KBM-7 (cell line): ENCODE data around the gene SLC29A2.
"Not testable (repeated sequence)": the region's sequence is repeated elsewhere in the genome, so short reads cannot be mapped to it uniquely, and the experiment has no call there.

Source experiments
- DNase-seq: peaks from one replicate; pipeline ENCODE4 v3.0.0-alpha.2; 2015
- in situ Hi-C: fragments of 300-500 bp; cut with MboI; formaldehyde crosslinking; loops from 2 replicates; pipeline ENCODE4 v1.14.3; 2020; ENCODE audit warnings: low sequenced_read_pairs, low pct_unique_long_range_greater_than_20kb, mixed read lengths

The SLC29A2 gene

DNA sequence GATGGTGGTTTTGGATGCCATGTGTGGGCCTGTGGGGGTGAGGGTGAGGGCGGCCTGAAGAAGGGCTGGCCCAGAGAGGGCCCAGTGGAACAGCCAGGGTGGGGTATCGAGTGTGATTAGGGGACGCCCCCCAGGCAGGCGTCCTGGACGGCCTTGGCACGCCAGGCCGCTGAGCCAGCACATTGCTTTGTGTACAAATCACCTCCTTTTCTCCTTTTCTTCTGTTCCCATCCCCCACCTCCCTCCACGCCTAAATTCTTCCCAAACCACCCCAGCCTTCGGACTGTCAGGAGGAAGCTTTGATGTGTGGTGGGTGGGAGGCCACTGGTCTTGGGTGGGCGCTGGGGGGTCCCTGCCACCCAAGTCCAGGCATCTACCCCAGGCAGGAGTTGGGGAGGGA lies 46.9 kb downstream of the SLC29A2 start:
- DNase-seq, result no peak
- in situ Hi-C loops, result no loop called here

DNA sequence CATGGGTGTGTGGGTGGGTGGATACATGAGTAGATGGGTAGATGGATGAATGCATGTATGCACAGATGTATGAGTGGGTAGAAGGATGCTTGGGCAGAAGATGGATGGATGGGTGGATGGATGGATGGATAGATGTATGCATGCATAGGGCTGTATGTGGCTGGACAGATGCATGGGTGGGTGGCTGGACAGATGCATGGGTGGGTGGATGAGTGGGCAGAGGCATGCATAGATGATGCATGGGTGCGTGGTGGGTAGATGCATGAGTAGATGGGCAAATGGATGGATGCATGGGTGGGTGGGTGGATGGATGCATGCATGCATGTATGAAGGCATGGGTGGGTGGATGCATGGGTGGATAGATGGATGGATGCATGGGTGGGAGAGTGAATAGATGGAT lies 47.9 kb downstream of the SLC29A2 start:
- in situ Hi-C loops, result no loop called here
- DNase-seq, result no peak

DNA sequence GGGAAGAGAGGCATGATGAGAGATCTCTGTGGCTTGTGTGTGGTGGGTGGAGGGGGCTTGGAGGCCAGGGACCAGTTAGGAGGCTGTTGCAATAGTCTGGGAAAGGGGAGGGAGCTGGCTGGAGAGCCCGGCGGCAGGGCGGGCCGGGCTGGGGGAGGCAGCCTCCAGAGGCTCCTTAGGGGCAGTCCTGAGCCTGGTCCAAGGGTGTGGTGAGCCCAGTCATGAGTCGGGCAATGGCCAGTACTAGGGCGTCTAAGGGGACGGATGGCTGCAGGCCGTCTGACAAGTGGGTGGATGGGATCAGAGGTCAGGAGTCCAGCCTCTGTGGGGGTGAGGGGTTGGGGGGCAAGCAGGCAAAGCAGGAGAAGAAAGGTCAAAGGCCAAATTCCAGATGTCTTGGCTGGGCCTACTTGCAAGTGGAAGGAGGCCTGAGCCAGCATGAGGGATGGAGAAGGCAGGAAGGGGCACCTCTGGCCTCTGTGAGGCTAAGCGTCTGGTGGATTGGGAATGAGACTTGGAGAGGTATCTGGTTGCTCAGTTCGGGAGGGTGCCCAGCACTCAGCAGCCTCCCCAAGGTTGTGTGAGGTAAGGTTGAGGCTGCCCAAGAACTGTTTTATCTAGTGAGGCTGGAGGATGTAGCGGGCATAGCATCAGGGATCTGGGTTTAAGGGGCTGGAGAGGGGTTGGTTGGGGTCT lies 48.7 kb downstream of the SLC29A2 start:
- DNase-seq, result no peak
- in situ Hi-C loops, result no loop called here

DNA sequence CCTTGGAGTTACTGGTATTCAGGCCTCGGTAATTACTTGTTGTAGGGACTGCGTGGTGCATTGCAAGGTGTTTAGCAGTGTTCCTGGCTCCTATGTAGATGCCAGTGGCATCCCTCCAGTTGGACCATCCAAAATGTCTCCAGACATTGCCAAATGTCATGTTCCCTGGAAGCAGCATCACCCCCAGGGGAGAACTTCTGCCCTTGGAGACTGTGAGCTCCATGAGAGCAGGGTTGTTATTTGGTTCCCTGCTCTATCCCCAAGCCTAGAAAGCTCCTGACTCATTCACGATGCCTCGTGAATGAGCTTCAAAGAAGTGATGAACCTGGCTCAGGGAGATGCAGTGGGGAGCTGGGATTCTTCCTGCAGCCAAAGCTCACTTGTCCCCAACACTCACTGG lies 50.0 kb downstream of the SLC29A2 start:
- DNase-seq, result no peak

DNA sequence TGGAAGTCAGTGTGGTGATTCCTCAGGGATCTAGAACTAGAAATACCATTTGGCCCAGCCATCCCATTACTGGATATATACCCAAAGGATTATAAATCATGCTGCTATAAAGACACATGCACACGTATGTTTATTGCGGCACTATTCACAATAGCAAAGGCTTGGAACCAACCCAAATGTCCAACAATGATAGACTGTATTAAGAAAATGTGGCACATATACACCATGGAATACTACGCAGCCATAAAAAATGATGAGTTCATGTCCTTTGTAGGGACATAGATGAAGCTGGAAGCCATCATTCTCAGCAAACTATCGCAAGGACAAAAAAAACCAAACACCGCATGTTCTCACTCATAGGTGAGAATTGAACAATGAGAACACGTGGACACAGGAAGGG lies 50.8 kb downstream of the SLC29A2 start:
- DNase-seq, in situ Hi-C loops: not testable (repeated sequence)

More for the DNA sequence above, 50.0 kb downstream of the SLC29A2 start:
- in situ Hi-C loops, result no loop called here

DNA sequence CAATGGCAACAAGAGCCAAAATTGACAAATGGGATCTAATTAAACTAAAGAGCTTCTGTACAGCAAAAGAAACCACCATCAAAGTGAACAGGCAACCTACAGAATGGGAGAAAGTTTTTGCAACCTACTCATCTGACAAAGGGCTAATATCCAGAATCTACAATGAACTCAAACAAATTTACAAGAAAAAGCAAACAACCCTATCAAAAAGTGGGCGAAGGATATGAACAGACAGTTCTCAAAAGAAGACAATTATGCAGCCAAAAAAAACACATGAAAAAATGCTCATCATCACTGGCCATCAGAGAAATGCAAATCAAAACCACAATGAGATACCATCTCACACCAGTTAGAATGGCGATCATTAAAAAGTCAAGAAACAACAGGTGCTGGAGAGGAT lies 51.3 kb downstream of the SLC29A2 start:
- in situ Hi-C loops, DNase-seq: not testable (repeated sequence)

DNA sequence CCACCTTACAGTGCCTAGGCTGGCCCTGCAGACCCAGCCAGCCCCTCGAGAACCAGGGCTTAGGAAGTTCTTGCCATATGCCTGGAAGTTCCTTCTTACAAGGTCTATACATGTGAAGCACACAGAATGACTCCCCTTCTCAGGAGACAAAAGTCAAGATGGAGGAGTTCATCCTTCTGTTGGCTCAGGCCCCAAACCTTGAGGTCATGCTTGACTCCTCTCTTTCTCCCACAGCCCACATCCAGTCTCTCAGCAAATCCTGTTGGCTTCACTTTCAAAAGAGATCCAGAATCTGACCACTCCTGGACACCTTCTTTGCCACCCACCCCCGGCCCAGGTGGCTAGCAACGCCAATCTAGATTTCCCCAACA lies 53.0 kb downstream of the SLC29A2 start:
- DNase-seq, result no peak
- in situ Hi-C loops, result no loop called here

DNA sequence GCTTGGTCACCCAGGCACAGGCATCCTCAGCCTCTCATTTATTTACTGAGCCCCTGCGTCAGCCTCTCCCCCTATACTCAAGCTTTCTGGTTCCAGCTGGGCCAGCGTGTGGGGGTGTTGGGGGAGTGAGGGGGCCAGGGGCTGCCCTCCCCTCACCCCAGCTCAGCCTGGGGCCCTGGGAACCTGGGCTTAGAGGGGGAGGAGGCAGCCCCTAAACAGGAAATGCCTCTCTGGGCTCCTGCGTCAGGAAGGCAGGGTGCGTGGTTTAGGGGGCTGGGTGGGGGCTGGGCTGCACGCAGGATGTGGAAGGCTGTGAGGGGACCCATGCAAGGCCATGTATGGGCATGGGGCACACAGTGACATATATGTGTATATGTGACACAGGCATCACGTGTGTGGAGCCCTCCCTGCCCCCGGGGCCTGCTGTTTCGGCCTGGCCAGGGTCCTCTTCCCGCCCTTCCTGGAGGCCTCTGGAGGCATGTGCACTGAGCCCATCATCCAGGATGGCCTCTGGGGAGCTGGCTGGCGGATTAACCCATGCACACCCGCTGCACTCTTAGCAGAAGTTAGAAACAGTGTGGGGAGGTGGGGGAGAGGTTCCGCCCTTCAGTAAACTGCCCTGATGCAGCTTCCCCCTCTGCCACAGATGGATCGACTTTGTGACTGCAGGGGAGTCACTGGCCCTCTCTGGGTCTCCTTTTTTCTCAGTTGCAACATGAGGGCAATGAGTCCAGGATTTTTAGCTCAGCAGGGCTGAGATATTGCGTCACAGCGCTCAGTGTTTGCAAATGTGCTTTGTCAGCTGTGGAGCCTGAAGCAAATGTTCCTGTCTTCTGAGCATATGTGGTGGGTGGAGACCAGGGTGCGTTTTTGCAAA lies 53.6 kb downstream of the SLC29A2 start:
- in situ Hi-C loops, result no loop called here
- DNase-seq, result peak; percentile 80

DNA sequence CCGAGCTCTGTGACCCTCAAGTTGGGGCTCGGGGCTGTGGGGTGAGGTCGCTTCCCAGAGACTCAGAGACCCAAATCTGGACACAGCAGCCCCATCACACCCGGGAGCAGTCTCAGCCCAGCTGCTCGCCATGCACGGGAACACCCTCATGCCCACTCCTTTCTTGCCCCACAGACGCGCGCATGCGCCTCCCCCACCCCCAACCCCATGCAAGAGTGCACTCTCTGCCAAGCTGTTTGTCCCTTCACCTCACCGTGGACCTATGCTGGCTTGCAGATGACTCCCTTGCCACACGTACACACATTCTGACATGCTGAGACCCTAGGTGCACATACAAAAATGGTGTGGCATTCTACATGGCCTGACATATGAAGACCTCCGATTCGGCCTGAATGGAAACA lies 54.2 kb downstream of the SLC29A2 start:
- in situ Hi-C loops, result no loop called here
- DNase-seq, result no peak

DNA sequence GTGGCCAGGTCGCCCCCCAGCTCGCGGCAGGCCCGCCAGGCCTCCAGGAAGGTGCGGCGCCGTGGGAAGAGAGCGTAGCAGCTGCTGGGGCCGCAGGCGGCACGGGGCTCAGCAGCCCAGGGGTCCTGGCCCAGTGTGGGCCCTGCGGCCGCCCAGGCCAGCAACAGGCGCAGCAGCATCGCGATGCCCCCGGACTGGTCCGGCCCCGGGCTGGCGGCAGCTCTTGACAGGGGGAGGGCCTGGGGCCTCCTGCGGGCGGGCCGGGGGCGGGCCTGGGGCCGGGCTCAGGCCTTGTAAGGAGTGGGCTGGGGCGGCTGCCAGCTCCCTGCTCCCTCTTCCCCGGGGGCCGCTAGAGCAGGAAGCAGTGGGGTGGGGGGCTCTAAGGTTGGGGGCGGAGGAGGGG lies 54.7 kb downstream of the SLC29A2 start, which contains the start of gene CD248:
Gene CD248 (minus strand): TSS at position 196 of the 403 bp plus-strand sequence. CDS start 17 bp downstream, at position 179.
- no peak for DNase-seq

DNA sequence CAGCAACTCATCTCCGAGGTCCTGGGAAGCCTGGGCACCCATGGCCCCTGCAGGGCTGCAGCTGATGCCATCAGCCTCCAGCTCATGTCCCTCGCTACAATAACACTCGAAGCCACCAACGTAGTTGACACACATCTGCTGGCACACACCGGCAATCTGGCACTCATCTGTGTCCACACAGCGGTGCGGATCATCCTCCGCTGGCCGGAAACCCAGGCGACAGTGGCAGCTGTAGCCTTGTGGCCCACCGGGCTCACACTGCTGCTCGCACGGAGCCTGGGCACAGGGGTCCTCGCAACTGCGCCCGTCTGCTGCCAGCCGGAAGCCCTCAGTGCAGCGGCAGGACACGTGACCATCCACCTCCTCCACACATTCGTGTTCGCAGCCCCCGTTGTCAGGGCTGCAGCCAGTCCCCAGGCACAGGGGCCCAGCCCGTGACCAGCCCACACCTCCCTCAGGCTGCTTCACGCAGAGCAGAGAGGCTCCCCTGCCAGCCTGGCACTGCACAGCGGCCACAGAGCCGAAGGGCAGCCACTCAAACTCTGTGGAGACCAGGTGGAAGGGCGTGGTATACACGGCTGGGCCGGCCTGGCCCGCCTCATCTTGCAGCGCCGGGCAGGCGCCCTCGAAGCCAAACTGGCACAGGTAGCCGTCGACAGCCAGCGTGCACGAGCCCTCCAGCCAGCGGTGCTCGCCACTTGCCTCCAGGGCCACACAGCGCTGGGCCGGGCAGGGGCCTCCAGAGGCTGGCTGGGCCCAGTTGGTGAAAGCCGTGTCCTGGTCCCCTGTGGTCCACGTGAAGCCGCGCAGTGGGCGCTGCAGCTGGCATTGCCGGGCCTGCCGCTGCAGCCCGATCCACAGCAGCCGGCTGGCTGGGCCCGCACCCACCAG lies 55.4 kb downstream of the SLC29A2 start:
- no peak for DNase-seq
- in situ Hi-C loops, result no loop called here

More for the DNA sequence above, 54.7 kb downstream of the SLC29A2 start, which contains the start of gene CD248:
- in situ Hi-C loops, result no loop called here

DNA sequence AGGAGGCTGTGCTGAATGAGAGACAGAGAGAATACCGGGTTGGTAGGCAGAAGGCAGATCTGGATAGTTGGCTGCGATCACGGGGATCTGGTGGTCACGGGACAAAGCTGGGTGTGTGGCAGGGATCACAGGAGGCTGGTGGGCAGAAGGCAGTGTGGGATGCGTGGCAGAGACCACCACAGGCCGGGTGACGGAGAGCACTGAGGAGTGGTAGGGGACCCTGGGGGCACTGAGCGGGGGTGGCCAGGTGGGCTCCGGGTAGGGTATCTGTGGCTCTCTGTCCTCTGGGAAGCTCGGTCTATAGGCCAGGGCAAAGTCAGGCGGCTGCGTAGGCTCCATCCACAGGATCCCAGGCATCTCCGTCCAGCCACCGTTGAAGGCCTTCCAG lies 56.1 kb downstream of the SLC29A2 start:
- DNase-seq, result no peak
- in situ Hi-C loops, result no loop called here

DNA sequence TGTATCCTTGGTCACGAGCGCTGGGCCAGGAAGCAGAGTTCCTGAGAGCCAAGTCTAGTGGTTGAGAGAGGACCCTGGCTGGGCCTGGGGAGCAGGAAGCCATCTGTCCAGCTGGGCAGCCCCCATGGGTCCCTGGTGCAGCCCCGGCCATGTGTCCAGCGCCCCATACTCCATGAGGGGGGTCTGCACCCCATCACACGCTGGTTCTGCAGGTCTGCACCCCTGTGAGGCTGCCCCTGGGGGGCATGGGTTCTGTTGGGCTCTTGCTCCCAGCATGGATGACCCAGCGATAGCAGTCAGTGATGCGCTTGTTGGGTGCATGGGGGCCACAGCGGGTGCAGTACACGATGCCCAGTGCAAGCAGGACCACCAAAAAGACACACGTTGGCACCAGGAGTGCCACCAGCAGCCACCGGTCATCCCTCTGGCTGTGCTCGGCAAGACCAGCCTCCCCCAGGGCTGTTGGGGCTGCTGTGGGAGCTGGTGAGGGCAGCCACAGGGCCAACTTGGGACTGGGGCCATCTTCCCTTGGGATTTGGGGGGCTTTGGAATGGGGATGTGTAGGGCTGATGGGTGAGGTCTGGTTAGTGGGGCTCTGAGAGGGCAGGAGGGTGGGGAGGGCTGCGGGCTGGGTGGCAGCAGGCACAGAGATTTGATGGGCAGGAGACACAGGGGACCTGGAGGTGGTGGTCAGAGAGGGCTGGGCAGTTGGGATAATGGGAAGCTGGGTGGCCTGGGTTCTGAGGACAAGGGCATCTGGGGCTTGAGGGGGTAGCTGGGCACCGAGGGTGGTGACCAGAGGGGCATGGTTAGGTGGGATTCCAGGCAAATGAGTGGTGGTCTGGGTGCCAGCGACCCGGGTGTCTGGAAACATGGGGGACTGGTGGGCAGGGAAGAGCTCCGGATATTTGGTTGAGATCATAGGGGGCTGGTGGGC lies 56.7 kb downstream of the SLC29A2 start:
- in situ Hi-C loops, result no loop called here
- no peak for DNase-seq

DNA sequence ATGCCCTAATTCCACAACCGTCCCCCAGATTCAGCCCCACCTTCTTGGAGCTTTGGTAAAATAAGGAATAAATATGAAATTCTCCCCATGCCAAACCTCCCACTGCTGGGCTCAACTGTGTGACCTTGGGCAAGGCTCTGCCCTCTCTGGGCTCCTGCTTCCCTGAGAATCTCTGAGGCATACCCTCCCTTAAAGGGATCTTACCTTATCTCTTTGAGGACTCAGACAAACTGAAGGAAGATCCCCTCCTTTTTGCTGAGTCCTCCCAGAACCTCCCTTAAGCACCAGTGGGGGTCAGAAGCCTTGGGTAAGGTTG lies 57.4 kb downstream of the SLC29A2 start:
- no peak for DNase-seq
- in situ Hi-C loops, result no loop called here

DNA sequence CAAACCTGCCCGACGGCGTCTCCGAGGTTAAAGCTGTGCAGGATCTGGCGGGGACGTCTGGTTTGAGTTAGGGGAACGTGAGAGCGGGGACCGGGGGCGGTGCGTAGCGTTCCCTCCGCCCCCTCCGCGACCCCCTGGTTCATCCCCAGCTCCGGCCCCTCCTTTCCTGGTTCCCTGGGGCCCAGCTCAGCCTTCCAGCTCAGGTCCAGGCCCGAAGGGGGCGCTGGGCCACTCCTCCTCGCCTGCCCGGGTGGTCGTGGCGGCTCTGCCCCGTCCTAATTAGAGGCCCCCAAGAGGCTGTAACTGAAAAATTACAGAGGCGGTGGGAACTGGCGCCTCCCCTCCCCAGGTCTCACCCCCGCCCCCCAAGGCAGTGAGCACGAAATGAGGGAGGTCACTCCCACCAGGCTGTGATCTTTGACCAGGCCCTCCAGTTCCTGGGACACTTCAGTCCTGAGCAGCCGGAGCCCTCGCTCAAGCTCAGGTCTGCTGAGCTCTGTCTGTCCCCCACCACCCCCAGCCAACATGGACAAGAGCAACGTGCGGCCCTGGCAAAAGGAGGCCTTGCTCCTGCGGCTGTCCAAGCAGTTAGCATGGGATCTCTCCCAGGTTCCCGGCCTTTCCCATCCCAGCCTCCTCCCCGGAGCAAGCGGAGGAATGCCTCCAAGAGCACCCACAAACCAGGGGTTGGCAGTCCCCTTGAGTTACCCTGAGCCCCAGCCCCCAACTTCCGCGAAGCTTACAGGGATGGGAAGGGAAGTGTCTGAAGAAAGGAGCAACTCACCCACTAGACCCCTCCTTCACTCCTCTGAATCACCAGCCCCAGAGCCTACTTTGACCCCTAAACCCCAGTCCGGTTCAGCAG lies 58.0 kb downstream of the SLC29A2 start:
- in situ Hi-C loops, result no loop called here
- no peak for DNase-seq

DNA sequence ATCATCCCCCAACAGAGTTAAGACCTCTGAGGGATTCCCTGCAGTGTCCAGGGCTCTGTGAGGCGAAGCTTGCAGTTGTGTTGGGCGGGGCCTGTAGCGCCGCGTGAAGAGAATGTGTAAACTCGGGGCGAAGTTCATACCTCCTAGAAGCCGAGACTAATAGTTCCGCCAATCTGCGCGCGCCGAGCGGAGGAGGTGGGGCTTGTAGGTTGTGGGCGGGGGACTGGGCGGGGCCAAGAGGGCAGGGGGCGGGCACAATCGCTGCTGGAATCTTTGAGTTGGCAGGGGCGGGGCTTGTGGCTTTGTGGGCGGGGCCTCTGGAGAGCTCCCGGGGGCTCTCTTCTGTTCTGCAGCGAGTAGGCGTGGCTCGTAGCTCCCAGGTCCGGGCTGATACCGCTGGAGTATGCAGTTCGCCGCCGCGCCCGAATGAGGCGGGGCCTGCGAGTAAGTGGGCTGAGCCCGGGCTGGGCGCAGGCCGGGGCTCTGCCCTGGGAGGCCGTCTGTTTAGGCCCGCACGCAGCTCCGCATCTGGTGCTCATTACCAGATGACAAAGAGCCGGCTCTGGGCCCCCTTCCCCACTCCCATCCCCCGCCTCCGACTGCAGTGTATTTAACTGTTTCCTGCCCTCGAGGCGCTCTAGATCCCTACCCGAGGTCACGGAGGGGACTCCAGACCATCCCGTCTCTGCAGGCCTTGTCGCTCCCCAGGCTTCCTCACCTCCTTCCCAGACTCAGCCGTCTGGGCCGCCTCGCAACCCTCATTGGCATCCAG lies 58.8 kb downstream of the SLC29A2 start:
- in situ Hi-C loops, result no loop called here
- DNase-seq, result peak; percentile 96
